Measurements from ENCODE around the gene CLCNKB.

The CLCNKB gene

DNA sequence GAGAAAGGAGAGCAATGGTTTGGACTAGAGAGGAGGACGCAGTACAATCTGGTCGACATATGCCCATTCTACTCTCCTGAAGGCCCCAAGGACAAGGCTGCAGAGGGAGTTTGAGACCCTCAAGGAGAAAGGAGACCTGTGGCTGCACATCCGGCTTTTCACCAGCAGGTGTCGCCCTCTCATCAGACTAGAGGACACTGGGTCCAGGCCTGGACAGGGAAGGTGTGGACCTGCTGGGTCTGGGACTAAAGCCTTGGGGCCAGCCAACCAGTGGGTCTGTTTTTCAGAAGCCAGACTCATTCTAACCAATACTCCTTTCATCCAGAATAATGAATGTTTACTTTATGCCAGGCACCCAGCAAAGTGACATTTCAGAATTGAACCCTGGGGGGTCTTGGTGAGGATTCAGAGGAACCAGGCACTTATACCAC is 34.5 kb upstream of the CLCNKB start (continued):
- TF ChIP-seq, protein P1, sequence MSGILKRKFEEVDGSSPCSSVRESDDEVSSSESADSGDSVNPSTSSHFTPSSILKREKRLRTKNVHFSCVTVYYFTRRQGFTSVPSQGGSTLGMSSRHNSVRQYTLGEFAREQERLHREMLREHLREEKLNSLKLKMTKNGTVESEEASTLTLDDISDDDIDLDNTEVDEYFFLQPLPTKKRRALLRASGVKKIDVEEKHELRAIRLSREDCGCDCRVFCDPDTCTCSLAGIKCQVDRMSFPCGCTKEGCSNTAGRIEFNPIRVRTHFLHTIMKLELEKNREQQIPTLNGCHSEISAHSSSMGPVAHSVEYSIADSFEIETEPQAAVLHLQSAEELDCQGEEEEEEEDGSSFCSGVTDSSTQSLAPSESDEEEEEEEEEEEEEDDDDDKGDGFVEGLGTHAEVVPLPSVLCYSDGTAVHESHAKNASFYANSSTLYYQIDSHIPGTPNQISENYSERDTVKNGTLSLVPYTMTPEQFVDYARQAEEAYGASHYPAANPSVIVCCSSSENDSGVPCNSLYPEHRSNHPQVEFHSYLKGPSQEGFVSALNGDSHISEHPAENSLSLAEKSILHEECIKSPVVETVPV (CRISPR knock-in tag; IDR thresholded peaks at IDR 0.05), result no peak
- TF ChIP-seq GLIS3 (CRISPR knock-in tag; IDR thresholded peaks at IDR 0.05), result no peak
- TF ChIP-seq SNAI2 (CRISPR knock-in tag; IDR thresholded peaks at IDR 0.05), result no peak
- TF ChIP-seq ZFP30 (CRISPR knock-in tag; IDR thresholded peaks at IDR 0.05), result no peak

DNA sequence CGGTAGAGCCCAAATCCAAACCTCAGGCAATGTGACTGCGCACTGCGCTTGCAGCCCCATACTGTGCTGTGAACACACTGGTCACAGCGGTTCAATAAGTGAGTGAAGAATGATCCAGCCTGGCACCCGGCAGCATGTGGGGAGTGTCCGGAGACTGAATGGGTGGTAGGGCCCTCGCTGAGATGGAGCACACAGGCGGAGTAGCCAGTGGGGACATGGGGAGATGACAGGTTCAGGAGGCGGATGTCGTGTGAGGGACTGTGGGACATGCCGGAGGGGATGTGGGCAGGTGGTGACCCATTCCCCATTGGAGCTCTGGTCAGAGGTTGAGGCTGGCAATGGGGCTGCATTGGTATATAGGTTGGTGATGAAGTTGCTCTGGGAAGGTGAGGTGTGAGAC is 33.9 kb upstream of the CLCNKB start:
- ATAC-seq, result no peak
- no peak for TF ChIP-seq ESRRG (CRISPR knock-in tag; IDR thresholded peaks at IDR 0.05)
- TF ChIP-seq GLIS3 (CRISPR knock-in tag; IDR thresholded peaks at IDR 0.05), result no peak
- TF ChIP-seq TCF4 (CRISPR knock-in tag; IDR thresholded peaks at IDR 0.05; ENCODE audit: borderline replicate concordance), result no peak

DNA sequence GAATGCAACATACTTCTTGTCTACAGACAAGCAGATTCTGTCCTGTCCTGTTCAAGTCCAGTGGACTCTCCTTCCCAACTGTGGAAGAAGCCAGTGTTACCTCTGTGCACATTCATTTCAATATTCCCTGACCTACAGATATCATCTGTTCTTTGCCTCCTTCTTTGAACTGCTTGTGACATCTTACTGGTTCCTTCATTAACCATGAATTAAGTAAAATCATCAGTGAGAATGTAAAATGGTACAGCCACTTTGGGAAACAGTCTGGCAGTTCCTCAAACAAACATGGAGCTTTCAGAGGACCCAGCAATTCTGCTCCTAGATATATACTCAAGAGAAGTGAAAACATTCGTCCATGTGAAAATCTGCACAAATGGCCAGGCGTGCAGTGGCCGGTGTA is 32.7 kb upstream of the CLCNKB start:
- no peak for TF ChIP-seq TCF4 (CRISPR knock-in tag; IDR thresholded peaks at IDR 0.05; ENCODE audit: borderline replicate concordance)
- TF ChIP-seq ZNF70 (CRISPR knock-in tag; IDR thresholded peaks at IDR 0.05), result no peak
- no peak for TF ChIP-seq RARB (CRISPR knock-in tag; IDR thresholded peaks at IDR 0.05)
- TF ChIP-seq ARNTL (CRISPR knock-in tag; IDR thresholded peaks at IDR 0.05; ENCODE audit: borderline replicate concordance, low read depth), result no peak
- no peak for TF ChIP-seq ZC3H10 (CRISPR knock-in tag; IDR thresholded peaks at IDR 0.05)
- TF ChIP-seq, protein P2, sequence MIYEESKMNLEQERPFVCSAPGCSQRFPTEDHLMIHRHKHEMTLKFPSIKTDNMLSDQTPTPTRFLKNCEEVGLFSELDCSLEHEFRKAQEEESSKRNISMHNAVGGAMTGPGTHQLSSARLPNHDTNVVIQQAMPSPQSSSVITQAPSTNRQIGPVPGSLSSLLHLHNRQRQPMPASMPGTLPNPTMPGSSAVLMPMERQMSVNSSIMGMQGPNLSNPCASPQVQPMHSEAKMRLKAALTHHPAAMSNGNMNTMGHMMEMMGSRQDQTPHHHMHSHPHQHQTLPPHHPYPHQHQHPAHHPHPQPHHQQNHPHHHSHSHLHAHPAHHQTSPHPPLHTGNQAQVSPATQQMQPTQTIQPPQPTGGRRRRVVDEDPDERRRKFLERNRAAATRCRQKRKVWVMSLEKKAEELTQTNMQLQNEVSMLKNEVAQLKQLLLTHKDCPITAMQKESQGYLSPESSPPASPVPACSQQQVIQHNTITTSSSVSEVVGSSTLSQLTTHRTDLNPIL (CRISPR knock-in tag; IDR thresholded peaks at IDR 0.05; ENCODE audit: low read depth), result no peak
- TF ChIP-seq PPARA (CRISPR knock-in tag; IDR thresholded peaks at IDR 0.05; ENCODE audit: borderline replicate concordance), result no peak
- no peak for TF ChIP-seq ZFP30 (CRISPR knock-in tag; IDR thresholded peaks at IDR 0.05)
- TF ChIP-seq, protein P3, sequence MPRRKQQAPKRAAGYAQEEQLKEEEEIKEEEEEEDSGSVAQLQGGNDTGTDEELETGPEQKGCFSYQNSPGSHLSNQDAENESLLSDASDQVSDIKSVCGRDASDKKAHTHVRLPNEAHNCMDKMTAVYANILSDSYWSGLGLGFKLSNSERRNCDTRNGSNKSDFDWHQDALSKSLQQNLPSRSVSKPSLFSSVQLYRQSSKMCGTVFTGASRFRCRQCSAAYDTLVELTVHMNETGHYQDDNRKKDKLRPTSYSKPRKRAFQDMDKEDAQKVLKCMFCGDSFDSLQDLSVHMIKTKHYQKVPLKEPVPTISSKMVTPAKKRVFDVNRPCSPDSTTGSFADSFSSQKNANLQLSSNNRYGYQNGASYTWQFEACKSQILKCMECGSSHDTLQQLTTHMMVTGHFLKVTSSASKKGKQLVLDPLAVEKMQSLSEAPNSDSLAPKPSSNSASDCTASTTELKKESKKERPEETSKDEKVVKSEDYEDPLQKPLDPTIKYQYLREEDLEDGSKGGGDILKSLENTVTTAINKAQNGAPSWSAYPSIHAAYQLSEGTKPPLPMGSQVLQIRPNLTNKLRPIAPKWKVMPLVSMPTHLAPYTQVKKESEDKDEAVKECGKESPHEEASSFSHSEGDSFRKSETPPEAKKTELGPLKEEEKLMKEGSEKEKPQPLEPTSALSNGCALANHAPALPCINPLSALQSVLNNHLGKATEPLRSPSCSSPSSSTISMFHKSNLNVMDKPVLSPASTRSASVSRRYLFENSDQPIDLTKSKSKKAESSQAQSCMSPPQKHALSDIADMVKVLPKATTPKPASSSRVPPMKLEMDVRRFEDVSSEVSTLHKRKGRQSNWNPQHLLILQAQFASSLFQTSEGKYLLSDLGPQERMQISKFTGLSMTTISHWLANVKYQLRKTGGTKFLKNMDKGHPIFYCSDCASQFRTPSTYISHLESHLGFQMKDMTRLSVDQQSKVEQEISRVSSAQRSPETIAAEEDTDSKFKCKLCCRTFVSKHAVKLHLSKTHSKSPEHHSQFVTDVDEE (CRISPR knock-in tag; IDR thresholded peaks at IDR 0.05), result no peak
- no peak for TF ChIP-seq TOX (CRISPR knock-in tag; IDR thresholded peaks at IDR 0.05; ENCODE audit: borderline replicate concordance)
- no peak for TF ChIP-seq ZFP3 (CRISPR knock-in tag; IDR thresholded peaks at IDR 0.05)
- TF ChIP-seq CSDC2 (CRISPR knock-in tag; IDR thresholded peaks at IDR 0.05), result no peak
- no peak for TF ChIP-seq SNAI2 (CRISPR knock-in tag; IDR thresholded peaks at IDR 0.05)
- ATAC-seq, result no peak

DNA sequence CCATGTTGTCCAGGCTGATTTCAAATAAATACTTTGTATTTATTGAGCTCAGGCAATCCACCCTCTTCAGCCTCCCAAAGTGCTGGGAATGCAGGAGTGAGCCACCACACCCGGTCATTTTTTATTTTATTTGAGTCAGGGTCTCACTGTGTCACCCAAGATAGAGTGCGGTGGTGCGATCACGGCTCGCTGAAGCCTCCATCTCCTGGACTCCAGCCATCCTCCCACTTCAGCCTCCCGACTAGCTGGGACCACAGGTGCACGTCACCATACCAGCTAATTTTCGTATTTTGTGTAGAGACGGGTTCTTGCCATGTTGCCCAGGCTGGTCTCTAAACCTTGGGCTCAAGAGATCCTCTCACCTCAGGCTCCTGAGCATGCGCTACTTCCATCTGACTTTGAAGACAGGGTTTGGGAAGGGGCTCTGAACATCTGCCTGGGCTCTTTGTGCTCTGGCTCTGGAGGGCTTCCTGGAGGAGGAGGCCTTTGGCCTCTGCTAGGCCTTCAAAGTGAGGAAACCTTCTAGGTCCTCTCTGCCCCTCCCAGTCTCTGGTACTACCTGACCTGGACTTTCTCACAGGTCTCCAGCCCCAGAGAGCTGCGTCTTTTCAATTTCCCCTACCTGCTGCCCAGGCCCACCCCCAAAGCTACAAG is 31.5 kb upstream of the CLCNKB start:
- TF ChIP-seq, protein P2 (CRISPR knock-in tag; IDR thresholded peaks at IDR 0.05; ENCODE audit: low read depth), result no peak
- TF ChIP-seq SNAI2 (CRISPR knock-in tag; IDR thresholded peaks at IDR 0.05), result no peak
- no peak for TF ChIP-seq ISL1 (CRISPR knock-in tag; IDR thresholded peaks at IDR 0.05)
- no peak for TF ChIP-seq ZC3H10 (CRISPR knock-in tag; IDR thresholded peaks at IDR 0.05)
- TF ChIP-seq RARB (CRISPR knock-in tag; IDR thresholded peaks at IDR 0.05), result no peak

DNA sequence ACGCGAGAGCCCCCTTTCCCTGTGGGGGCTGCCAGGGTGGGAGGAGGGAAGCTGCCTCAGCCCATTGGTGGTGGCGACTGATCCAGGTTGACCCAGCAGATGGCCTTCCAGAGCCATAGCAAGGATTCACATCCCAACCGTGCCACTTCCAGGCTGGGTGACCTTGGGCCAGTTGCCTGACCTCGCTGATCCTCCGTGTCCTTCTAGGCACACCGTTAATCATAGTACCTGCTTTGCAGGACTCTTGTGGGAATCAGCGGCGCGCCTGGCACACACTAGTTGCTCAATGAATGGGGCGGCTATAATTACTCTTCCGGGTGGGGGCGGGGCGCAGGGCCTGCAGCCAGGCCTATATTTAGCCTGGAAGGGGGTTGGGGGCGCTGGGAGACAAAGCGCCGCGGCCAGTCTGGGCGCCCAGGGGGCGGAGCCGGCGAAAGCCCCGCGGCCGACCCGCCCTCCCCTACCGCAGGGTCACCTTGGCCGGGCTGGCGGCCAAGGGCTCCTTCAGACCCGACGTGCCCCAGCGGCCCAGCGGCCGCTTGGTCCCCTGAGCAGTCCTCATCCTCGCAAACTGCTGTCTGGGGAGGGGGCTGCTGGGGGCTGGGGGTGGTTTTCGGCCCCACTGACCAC is 30.9 kb upstream of the CLCNKB start:
- no peak for ATAC-seq

More for the DNA sequence above, 31.5 kb upstream of the CLCNKB start:
- ATAC-seq, result no peak

More for the DNA sequence above, 30.9 kb upstream of the CLCNKB start:
- TF ChIP-seq ESRRG (CRISPR knock-in tag; IDR thresholded peaks at IDR 0.05), result no peak
- TF ChIP-seq ZNF565 (CRISPR knock-in tag; conservative IDR thresholded peaks at IDR 0.05; ENCODE audit: low read depth), result no peak
- no peak for TF ChIP-seq RARB (CRISPR knock-in tag; IDR thresholded peaks at IDR 0.05)
- no peak for TF ChIP-seq ZNF8 (CRISPR knock-in tag; IDR thresholded peaks at IDR 0.05)
- no peak for TF ChIP-seq BACH2 (CRISPR knock-in tag; IDR thresholded peaks at IDR 0.05; ENCODE audit: borderline replicate concordance)
- TF ChIP-seq OSR1 (CRISPR knock-in tag; IDR thresholded peaks at IDR 0.05), result no peak
- no peak for TF ChIP-seq TCF4 (CRISPR knock-in tag; IDR thresholded peaks at IDR 0.05; ENCODE audit: borderline replicate concordance)
- TF ChIP-seq SNAI2 (CRISPR knock-in tag; IDR thresholded peaks at IDR 0.05), result no peak
- TF ChIP-seq ZFP3 (CRISPR knock-in tag; IDR thresholded peaks at IDR 0.05), result no peak
- TF ChIP-seq, protein P1 (CRISPR knock-in tag; IDR thresholded peaks at IDR 0.05), result no peak
- TF ChIP-seq ISL1 (CRISPR knock-in tag; IDR thresholded peaks at IDR 0.05), result no peak
- no peak for TF ChIP-seq ZC3H10 (CRISPR knock-in tag; IDR thresholded peaks at IDR 0.05)
